SK-N-MC (cell line): Measurements from ENCODE around the gene RPP14.
"Not testable (repeated sequence)": the region's sequence is repeated elsewhere in the genome, so short reads cannot be mapped to it uniquely, and the experiment has no call there.

Source experiments
- EZH2 ChIP-seq: fragments of 200-600 bp; sonication (generic); IDR thresholded peaks from one replicate; pipeline ENCODE4 v1.6.1; 2017; ENCODE audit warnings: antibody characterized with exemption
- FOXP2 ChIP-seq: optimal IDR thresholded peaks from 2 replicates; pipeline ENCODE3; 2011; ENCODE audit warnings: mild to moderate bottlenecking, moderate library complexity; ENCODE audit not compliant: insufficient read depth; ENCODE audit errors: extremely low read length, control extremely low read depth
- POLR2AphosphoS5 ChIP-seq: IDR thresholded peaks from 2 replicates; pipeline ENCODE4 v1.6.1; 2012; ENCODE audit warnings: mild to moderate bottlenecking, low read depth, low read length, borderline replicate concordance

DNA sequence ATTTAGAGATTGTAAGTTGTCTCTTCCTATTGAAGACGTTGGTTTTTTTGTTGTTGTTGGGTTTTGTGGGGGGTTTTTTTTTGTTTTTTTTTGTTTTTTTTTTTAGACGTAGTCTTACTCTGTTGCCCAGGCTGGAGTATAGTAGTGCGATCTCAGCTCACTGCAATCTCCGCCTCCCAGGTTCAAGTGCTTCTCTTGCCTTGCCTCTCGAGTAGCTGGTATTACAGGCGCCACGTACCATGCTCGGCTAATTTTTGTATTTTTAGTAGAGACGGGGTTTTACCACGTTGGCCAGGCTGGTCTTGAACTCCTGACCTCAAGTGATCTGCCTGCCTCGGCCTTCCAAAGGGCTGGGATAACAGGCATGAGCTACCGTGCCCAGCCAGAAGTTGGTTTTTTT, 33.1 kb downstream of the RPP14 start:
- not testable (repeated sequence) for TF ChIP-seq POLR2AphosphoS5, EZH2, FOXP2
